ENCODE data around the gene CCDC32. TPM values are rescaled to one million over a fixed set of nuclear protein-coding genes. Genes with fewer than 3 reads are reported as not detected.

The CCDC32 gene
- total and polyA plus RNA-seq, 2 of the 13 experiments (the other 11 are each of a cell fraction or from before 2014, with no cell fraction given): 10.8 to 23.2 TPM

DNA sequence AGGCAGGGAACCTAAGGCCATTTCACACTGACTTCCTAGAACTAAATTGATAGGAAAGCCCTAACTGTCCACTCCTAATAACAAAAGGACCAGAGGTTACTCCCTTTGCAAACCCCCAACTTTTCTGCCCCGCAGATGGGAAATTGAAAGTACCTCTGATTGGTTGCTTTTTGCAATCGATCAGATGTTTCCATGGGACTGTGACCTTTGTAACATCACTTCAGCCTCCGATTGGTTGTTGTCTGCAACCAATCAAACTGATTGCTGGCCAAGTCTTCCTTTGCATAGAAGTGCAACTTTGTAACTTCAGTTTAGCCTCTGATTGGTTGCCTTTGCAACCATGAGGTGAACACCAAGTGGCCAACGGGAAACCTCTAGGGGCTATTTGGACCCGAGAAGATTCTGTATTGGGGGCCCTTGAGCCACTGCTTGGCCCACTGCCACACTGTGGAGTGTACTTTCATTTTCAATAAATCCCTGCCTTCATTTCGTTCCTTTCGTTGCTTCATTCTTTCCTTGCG, 17.9 kb upstream of the CCDC32 start:
- Histone ChIP-seq H3K79me2 (ENCODE audit: insufficient read depth, low read length) (no peaks in the 10 kb centered on the region), H3K4me3 (replicated peaks in 1 of 3; ENCODE audit: insufficient read depth in 1 of 3, low read depth in 2 of 3, low read length in 3 of 3) (peak overlapping the region; percentile 70 to 72 (median 72)), H3K27me3 (ENCODE audit: control insufficient read depth in 1 of 2, insufficient read depth in 2 of 2, low read length in 2 of 2) (no peaks in the 10 kb centered on the region), H2AFZ (ENCODE audit: low read length) (no peak overlapping the region), H3K4me1 (ENCODE audit: insufficient read depth, low read length) (peaks cover 15% of the 10 kb centered on the region), H3K9ac (ENCODE audit: insufficient read depth, low read depth, low read length) (peak overlapping the region; percentile 69), H3K36me3 (replicated peaks in 1 of 2; ENCODE audit: control insufficient read depth in 1 of 2, insufficient read depth in 2 of 2, low read length in 2 of 2) (no peaks in the 10 kb centered on the region), H3K4me2 (ENCODE audit: low read depth, low read length) (peak overlapping the region; percentile 89), H3K9me3 (ENCODE audit: low read length) (no peaks in the 10 kb centered on the region), H4K20me1 (ENCODE audit: insufficient read depth, low read length) (no peaks in the 10 kb centered on the region), H3K27ac (ENCODE audit: extremely low read length, insufficient read depth, low read length) (peak overlapping the region; percentile 91)
- no TSS peak for BruUV-seq (replicated peaks)
- CTCF ChIA-PET (ENCODE audit: low intra/inter-chr PET ratio, low total read pairs): no interaction called here
- in situ Hi-C loops (cut with HindIII; ENCODE audit: extremely low pct_ligation_motif_present, low pct_unique_long_range_greater_than_20kb): loop anchor here (10.0 kb wide), 1 partner anchor 312 kb away; the partner anchor contains the start of gene VPS18
- POLR2A ChIA-PET: interaction anchor here (1.5 to 3.0 kb wide), 5 partner anchors 14 to 111 kb away, joined by 4 to 16 read pairs (median 8); partner anchors contain the start of genes CCDC32, RAD51 and RPUSD2
- DNase-seq (ENCODE audit: low spot score) (peak; percentile 99), ATAC-seq (peak; percentile 94), FAIRE-seq (peak; percentile 99)
- intact Hi-C loops (cut with micrococcal nuclease; ENCODE audit: unreplicated experiment): loop anchor here (1.0 kb wide), 2 partner anchors 12 to 13 kb away; partner anchors contain the start of genes KNL1 and RPUSD2
- WGBS (ENCODE audit: low lambda C conversion rate): 0% methylated on average over 8 of the region's 8 CpGs
- no peak for TF ChIP-seq ZNF329 (CRISPR knock-in tag; IDR thresholded peaks at IDR 0.05; ENCODE audit: low read depth)
- TF ChIP-seq GATAD2A (CRISPR knock-in tag; IDR thresholded peaks at IDR 0.05): no peak
- no peak for TF ChIP-seq ZNF891 (CRISPR knock-in tag; IDR thresholded peaks at IDR 0.05)
- TF ChIP-seq, protein P1, sequence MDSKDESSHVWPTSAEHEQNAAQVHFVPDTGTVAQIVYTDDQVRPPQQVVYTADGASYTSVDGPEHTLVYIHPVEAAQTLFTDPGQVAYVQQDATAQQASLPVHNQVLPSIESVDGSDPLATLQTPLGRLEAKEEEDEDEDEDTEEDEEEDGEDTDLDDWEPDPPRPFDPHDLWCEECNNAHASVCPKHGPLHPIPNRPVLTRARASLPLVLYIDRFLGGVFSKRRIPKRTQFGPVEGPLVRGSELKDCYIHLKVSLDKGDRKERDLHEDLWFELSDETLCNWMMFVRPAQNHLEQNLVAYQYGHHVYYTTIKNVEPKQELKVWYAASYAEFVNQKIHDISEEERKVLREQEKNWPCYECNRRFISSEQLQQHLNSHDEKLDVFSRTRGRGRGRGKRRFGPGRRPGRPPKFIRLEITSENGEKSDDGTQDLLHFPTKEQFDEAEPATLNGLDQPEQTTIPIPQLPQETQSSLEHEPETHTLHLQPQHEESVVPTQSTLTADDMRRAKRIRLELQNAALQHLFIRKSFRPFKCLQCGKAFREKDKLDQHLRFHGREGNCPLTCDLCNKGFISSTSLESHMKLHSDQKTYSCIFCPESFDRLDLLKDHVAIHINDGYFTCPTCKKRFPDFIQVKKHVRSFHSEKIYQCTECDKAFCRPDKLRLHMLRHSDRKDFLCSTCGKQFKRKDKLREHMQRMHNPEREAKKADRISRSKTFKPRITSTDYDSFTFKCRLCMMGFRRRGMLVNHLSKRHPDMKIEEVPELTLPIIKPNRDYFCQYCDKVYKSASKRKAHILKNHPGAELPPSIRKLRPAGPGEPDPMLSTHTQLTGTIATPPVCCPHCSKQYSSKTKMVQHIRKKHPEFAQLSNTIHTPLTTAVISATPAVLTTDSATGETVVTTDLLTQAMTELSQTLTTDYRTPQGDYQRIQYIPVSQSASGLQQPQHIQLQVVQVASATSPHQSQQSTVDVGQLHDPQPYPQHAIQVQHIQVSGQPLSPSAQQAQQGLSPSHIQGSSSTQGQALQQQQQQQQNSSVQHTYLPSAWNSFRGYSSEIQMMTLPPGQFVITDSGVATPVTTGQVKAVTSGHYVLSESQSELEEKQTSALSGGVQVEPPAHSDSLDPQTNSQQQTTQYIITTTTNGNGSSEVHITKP (CRISPR knock-in tag; IDR thresholded peaks at IDR 0.05; ENCODE audit: low read depth): 0 out of 2 replicates have a peak, but pooled peaks have one; percentile 37
- TF ChIP-seq, protein P2, sequence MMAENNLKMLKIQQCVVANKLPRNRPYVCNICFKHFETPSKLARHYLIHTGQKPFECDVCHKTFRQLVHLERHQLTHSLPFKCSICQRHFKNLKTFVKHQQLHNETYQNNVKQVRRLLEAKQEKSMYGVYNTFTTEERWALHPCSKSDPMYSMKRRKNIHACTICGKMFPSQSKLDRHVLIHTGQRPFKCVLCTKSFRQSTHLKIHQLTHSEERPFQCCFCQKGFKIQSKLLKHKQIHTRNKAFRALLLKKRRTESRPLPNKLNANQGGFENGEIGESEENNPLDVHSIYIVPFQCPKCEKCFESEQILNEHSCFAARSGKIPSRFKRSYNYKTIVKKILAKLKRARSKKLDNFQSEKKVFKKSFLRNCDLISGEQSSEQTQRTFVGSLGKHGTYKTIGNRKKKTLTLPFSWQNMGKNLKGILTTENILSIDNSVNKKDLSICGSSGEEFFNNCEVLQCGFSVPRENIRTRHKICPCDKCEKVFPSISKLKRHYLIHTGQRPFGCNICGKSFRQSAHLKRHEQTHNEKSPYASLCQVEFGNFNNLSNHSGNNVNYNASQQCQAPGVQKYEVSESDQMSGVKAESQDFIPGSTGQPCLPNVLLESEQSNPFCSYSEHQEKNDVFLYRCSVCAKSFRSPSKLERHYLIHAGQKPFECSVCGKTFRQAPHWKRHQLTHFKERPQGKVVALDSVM (CRISPR knock-in tag; IDR thresholded peaks at IDR 0.05): no peak
- TF ChIP-seq THAP11 (CRISPR knock-in tag; IDR thresholded peaks at IDR 0.05): peak; percentile 53; the same call in 1 of the 2 replicates
- peak; percentile 24; the same call in 1 of the 2 replicates for TF ChIP-seq KDM6A (CRISPR knock-in tag; IDR thresholded peaks at IDR 0.05; ENCODE audit: low read depth)
- TF ChIP-seq U2AF1 (optimal IDR thresholded peaks at IDR 0.05; ENCODE audit: low read depth, low read length): no peak
- 0 out of 2 replicates have a peak, but pooled peaks have one; percentile 42 for TF ChIP-seq ZBTB3 (CRISPR knock-in tag; IDR thresholded peaks at IDR 0.05; ENCODE audit: borderline replicate concordance, low read depth)
- peak; percentile 40; the same call in 1 of the 2 replicates for TF ChIP-seq RXRB (CRISPR knock-in tag; IDR thresholded peaks at IDR 0.05; ENCODE audit: borderline replicate concordance)
- TF ChIP-seq ZNF225 (CRISPR knock-in tag; IDR thresholded peaks at IDR 0.05): no peak
- TF ChIP-seq SATB2 (CRISPR knock-in tag; IDR thresholded peaks at IDR 0.05): no peak
- TF ChIP-seq IRF2 (CRISPR knock-in tag; IDR thresholded peaks at IDR 0.05): peak; percentile 92
- no peak for TF ChIP-seq NPAS2 (CRISPR knock-in tag; IDR thresholded peaks at IDR 0.05; ENCODE audit: borderline replicate concordance)
- no peak for TF ChIP-seq ZNF354B (CRISPR knock-in tag; IDR thresholded peaks at IDR 0.05)
- TF ChIP-seq SNAPC2 (CRISPR knock-in tag; IDR thresholded peaks at IDR 0.05): no peak
- TF ChIP-seq, protein P3, sequence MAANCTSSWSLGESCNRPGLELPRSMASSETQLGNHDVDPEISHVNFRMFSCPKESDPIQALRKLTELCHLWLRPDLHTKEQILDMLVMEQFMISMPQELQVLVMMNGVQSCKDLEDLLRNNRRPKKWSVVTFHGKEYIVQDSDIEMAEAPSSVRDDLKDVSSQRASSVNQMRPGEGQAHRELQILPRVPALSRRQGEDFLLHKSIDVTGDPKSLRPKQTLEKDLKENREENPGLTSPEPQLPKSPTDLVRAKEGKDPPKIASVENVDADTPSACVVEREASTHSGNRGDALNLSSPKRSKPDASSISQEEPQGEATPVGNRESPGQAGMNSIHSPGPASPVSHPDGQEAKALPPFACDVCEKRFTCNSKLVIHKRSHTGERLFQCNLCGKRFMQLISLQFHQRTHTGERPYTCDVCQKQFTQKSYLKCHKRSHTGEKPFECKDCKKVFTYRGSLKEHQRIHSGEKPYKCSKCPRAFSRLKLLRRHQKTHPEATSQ (CRISPR knock-in tag; IDR thresholded peaks at IDR 0.05; ENCODE audit: borderline replicate concordance): 0 out of 2 replicates have a peak, but pooled peaks have one; percentile 30
- TF ChIP-seq SOX6 (IDR thresholded peaks at IDR 0.05): no peak
- peak; percentile 9; the same call in 1 of the 2 replicates for TF ChIP-seq SOX6 (CRISPR knock-in tag; IDR thresholded peaks at IDR 0.05)
